Neuronal stem cell (in vitro differentiated cells): ENCODE measurements around the gene CASKIN2.
A peak's percentile ranks its signal among the peaks of the same experiment; 100 is the strongest.

Experiments
- DNase-seq: peaks from one replicate; pipeline ENCODE4 v3.0.0-alpha.2; 2013; ENCODE audit warnings: low spot score
- H2AFZ ChIP-seq: one replicate; pipeline ENCODE4 v1.6.1; 2013; ENCODE audit warnings: mild to moderate bottlenecking, low read length, inconsistent platforms
- H2AK5ac ChIP-seq: 2 replicates; pipeline ENCODE4 v1.6.1; 2013; ENCODE audit warnings: low read depth, mild to moderate bottlenecking, inconsistent platforms, low read length, moderate library complexity, mixed read lengths
- H2BK120ac ChIP-seq: 2 replicates; pipeline ENCODE4 v1.6.1; 2013; ENCODE audit warnings: low read depth, mild to moderate bottlenecking, inconsistent platforms, low read length, moderate library complexity, mixed read lengths
- H2BK12ac ChIP-seq: one replicate; pipeline ENCODE4 v1.6.1; 2013; ENCODE audit warnings: low read length, inconsistent platforms
- H2BK15ac ChIP-seq: 2 replicates; pipeline ENCODE4 v1.6.1; 2013; ENCODE audit warnings: mild to moderate bottlenecking, low read length, inconsistent platforms, mixed read lengths
- H2BK5ac ChIP-seq: one replicate; pipeline ENCODE4 v1.6.1; 2013; ENCODE audit warnings: inconsistent platforms, mild to moderate bottlenecking, low read length, moderate library complexity
- H3K14ac ChIP-seq: one replicate; pipeline ENCODE4 v1.6.1; 2013; ENCODE audit warnings: low read length, inconsistent platforms
- H3K18ac ChIP-seq: 2 replicates; pipeline ENCODE4 v1.6.1; 2013; ENCODE audit warnings: low read length, inconsistent platforms
- H3K23ac ChIP-seq: 2 replicates; pipeline ENCODE4 v1.6.1; 2013; ENCODE audit warnings: low read depth, mild to moderate bottlenecking, mixed read lengths, low read length, inconsistent platforms; ENCODE audit not compliant: poor library complexity
- H3K27ac ChIP-seq: replicated peaks from 3 replicates; pipeline ENCODE4 v1.5.1; 2013; ENCODE audit warnings: low read length, inconsistent platforms
- H3K27me3 ChIP-seq, 3 experiments: 2 replicates each; pipeline ENCODE4 v1.6.1; 2013; ENCODE audit warnings: low read length in 3 of 3, mild to moderate bottlenecking in 2 of 3, inconsistent platforms in 1 of 3, low read depth in 1 of 3, mixed read lengths in 1 of 3, moderate library complexity in 1 of 3; ENCODE audit not compliant: control insufficient read depth in 3 of 3, insufficient read depth in 3 of 3
- H3K36me3 ChIP-seq, 2 donors: replicated peaks in 1 of 2; 2 replicates each; pipeline ENCODE4 v1.6.1; 2013; ENCODE audit warnings: low read length in 2 of 2; ENCODE audit not compliant: control insufficient read depth in 2 of 2, insufficient read depth in 2 of 2
- H3K4ac ChIP-seq: 2 replicates; pipeline ENCODE4 v1.6.1; 2013; ENCODE audit warnings: inconsistent platforms, mild to moderate bottlenecking, low read length, moderate library complexity
- H3K4me1 ChIP-seq, 2 donors: 1 replicate in 1 of 2; 2 replicates in 1 of 2; pipeline ENCODE4 v1.6.1; 2013; ENCODE audit warnings: low read length in 2 of 2, low read depth in 1 of 2; ENCODE audit not compliant: control insufficient read depth in 2 of 2, insufficient read depth in 1 of 2
- H3K4me2 ChIP-seq: one replicate; pipeline ENCODE4 v1.6.1; 2013; ENCODE audit warnings: mild to moderate bottlenecking, low read length, inconsistent platforms; ENCODE audit not compliant: insufficient read depth, poor library complexity, severe bottlenecking
- H3K4me3 ChIP-seq, 2 donors: 2 replicates each; pipeline ENCODE4 v1.5.1; 2013; ENCODE audit warnings: low read length in 2 of 2, mild to moderate bottlenecking in 2 of 2, inconsistent platforms in 1 of 2, moderate library complexity in 1 of 2
- H3K79me1 ChIP-seq: one replicate; pipeline ENCODE4 v1.6.1; 2013; ENCODE audit warnings: low read depth, mild to moderate bottlenecking, inconsistent platforms, low read length, moderate library complexity
- H3K9ac ChIP-seq: one replicate; pipeline ENCODE4 v1.6.1; 2013; ENCODE audit warnings: mild to moderate bottlenecking, low read depth, low read length, inconsistent platforms; ENCODE audit not compliant: poor library complexity
- H3K9me3 ChIP-seq, 2 donors: replicated peaks in 1 of 2; 2 replicates each; pipeline versions ENCODE3 to v1.6.1; 2013; ENCODE audit warnings: low read length in 2 of 2, mild to moderate bottlenecking in 2 of 2, inconsistent platforms in 1 of 2, low read depth in 1 of 2, mixed read lengths in 1 of 2, moderate library complexity in 1 of 2; ENCODE audit not compliant: control insufficient read depth in 2 of 2, insufficient read depth in 1 of 2
- H4K8ac ChIP-seq: one replicate; pipeline ENCODE4 v1.6.1; 2013; ENCODE audit warnings: low read depth, mild to moderate bottlenecking, inconsistent platforms, low read length, moderate library complexity
- H4K91ac ChIP-seq: one replicate; pipeline ENCODE4 v1.6.1; 2013; ENCODE audit warnings: low read length, low read depth, mild to moderate bottlenecking, inconsistent platforms; ENCODE audit not compliant: poor library complexity
- WGBS, 2 donors: extraction: QIAGEN DNeasy Blood & Tissue Kit; methylation state at CpG; one replicate each; pipeline ENCODE4 v1.1.7; 2013; ENCODE audit warnings: missing lambda C conversion rate in 2 of 2, mixed read lengths in 1 of 2; ENCODE audit not compliant: insufficient read length in 2 of 2, insufficient replicate concordance in 1 of 2; ENCODE audit errors: extremely low coverage in 2 of 2; 5-methylcytosine and 5-hydroxymethylcytosine counted together

CASKIN2 gene

DNA sequence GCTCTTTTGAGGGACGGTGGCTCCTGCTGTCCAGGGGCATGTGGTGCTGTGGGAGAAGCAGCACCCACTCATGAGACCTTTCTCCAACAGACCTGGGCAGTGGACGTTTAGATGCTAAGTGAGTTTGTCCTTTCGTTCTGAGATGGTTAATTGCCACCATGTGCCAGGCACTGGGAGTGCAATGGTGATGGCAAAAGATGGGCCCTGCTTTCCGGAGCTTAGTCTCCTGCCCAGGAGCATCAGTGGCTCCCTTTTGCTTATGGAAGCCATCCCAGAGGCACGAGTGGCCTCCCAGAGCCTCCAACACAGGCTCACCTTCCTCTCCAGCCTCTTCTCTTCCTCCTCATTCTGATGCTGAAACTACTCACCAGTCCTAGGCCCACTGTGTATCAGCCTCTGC lies 28.4 kb downstream of the CASKIN2 start:
- no CpG with 5 or more reads among the region's 5 CpGs for WGBS, 2 donors
- no peaks in the 10 kb centered on the region for H3K79me1 ChIP-seq
- peaks cover 11 to 49% of the 10 kb centered on the region in 2 donors for H3K36me3 ChIP-seq
- H3K9ac ChIP-seq = peak overlapping the region; percentile 9
- no peak overlapping the region for H3K14ac ChIP-seq
- H3K4me1 ChIP-seq = peaks cover 0 to 1% of the 10 kb centered on the region in 2 donors
- no peak overlapping the region for H4K8ac ChIP-seq
- H2BK12ac ChIP-seq = no peak overlapping the region
- no peak overlapping the region for H3K27ac ChIP-seq
- H3K18ac ChIP-seq = no peak overlapping the region
- H4K91ac ChIP-seq = no peak overlapping the region
- peaks cover 0 to 1% of the 10 kb centered on the region in 2 donors for H3K9me3 ChIP-seq
- H3K4me3 ChIP-seq = no peak overlapping the region
- H2BK120ac ChIP-seq = no peak overlapping the region
- H2AK5ac ChIP-seq = peak overlapping the region; percentile 12
- H2BK15ac ChIP-seq = no peak overlapping the region
- no peak overlapping the region for H3K4ac ChIP-seq
- no peaks in the 10 kb centered on the region for H3K27me3 ChIP-seq
- H2BK5ac ChIP-seq = no peak overlapping the region
- no peak overlapping the region for H2AFZ ChIP-seq
- H3K4me2 ChIP-seq = no peak overlapping the region
- DNase-seq = no peak
- H3K23ac ChIP-seq = no peak overlapping the region

DNA sequence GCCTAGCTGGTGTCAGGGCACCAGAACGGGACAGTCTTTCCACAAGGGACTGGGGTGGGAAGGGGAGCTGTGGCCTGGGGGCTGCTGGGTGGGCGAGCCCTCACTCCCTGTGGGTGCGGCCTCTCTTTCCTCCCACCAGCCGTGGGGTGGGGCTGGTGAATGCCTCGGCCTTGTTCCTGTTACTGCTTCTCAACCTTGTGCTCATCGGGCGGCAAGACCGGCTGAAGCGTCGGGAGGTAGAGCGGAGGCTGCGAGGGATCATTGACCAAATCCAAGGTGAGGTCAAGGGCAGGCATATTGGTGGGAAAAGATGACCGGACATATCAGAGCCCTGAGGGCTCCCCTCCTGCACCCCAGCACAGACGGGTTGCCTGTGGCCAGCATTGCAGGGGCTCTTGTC lies 29.2 kb downstream of the CASKIN2 start:
- H3K4me1 ChIP-seq = peaks cover 0 to 7% of the 10 kb centered on the region in 2 donors
- no peaks in the 10 kb centered on the region for H3K27me3 ChIP-seq
- H3K9me3 ChIP-seq = peaks cover 0 to 1% of the 10 kb centered on the region in 2 donors
- no peak overlapping the region for H2BK5ac ChIP-seq
- H2AK5ac ChIP-seq = no peak overlapping the region
- no peak overlapping the region for H2BK12ac ChIP-seq
- H4K91ac ChIP-seq = no peak overlapping the region
- H3K18ac ChIP-seq = no peak overlapping the region
- no peak overlapping the region for H3K4me3 ChIP-seq
- WGBS, 2 donors = no CpG with 5 or more reads among the region's 14 CpGs
- H2AFZ ChIP-seq = no peak overlapping the region
- no peak for DNase-seq
- no peak overlapping the region for H3K9ac ChIP-seq
- no peak overlapping the region for H3K4me2 ChIP-seq
- H3K79me1 ChIP-seq = no peaks in the 10 kb centered on the region
- no peak overlapping the region for H3K23ac ChIP-seq
- no peak overlapping the region for H2BK15ac ChIP-seq
- H2BK120ac ChIP-seq = no peak overlapping the region
- no peak overlapping the region for H3K14ac ChIP-seq
- H3K27ac ChIP-seq = no peak overlapping the region
- no peak overlapping the region for H4K8ac ChIP-seq
- no peak overlapping the region for H3K4ac ChIP-seq
- peaks cover 7 to 41% of the 10 kb centered on the region in 2 donors for H3K36me3 ChIP-seq

DNA sequence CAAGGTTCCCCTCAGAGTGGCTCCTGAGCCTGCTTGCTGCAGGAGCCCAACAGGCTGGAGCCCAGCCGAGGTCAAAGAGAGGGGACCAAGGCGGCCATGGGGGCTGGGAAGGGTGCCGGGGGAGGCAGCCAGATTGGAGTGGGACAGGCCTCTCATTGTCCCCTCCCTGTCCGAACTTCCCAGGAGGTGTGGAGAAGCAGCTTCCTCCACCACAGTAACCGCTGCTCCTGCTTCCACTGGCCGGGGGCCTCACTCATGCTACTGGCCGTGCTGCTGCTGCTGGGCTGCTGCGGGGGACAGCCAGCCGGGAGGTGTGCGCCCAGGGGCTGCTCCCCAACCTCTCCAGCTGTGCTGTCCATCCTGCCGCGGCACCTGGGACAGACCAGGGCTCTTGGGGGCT lies 29.6 kb downstream of the CASKIN2 start:
- H2AK5ac ChIP-seq = no peak overlapping the region
- H3K9ac ChIP-seq = no peak overlapping the region
- peaks cover 3 to 11% of the 10 kb centered on the region in 2 donors for H3K4me1 ChIP-seq
- WGBS, 2 donors = no CpG with 5 or more reads among the region's 12 CpGs
- H3K4ac ChIP-seq = no peak overlapping the region
- no peaks in the 10 kb centered on the region for H3K79me1 ChIP-seq
- H2BK5ac ChIP-seq = peak overlapping the region; percentile 20
- H3K27me3 ChIP-seq = no peaks in the 10 kb centered on the region
- no peak overlapping the region for H2BK15ac ChIP-seq
- no peak overlapping the region for H2BK12ac ChIP-seq
- no peak overlapping the region for H3K14ac ChIP-seq
- H4K8ac ChIP-seq = no peak overlapping the region
- H3K4me3 ChIP-seq = no peak overlapping the region
- H3K27ac ChIP-seq = no peak overlapping the region
- H3K9me3 ChIP-seq = peaks cover 0 to 1% of the 10 kb centered on the region in 2 donors
- peaks cover 4 to 37% of the 10 kb centered on the region in 2 donors for H3K36me3 ChIP-seq
- no peak for DNase-seq
- peak overlapping the region; percentile 67 for H3K23ac ChIP-seq
- H3K18ac ChIP-seq = peak overlapping the region; percentile 67
- H2BK120ac ChIP-seq = no peak overlapping the region
- H4K91ac ChIP-seq = peak overlapping the region; percentile 40
- H3K4me2 ChIP-seq = no peak overlapping the region
- no peak overlapping the region for H2AFZ ChIP-seq

DNA sequence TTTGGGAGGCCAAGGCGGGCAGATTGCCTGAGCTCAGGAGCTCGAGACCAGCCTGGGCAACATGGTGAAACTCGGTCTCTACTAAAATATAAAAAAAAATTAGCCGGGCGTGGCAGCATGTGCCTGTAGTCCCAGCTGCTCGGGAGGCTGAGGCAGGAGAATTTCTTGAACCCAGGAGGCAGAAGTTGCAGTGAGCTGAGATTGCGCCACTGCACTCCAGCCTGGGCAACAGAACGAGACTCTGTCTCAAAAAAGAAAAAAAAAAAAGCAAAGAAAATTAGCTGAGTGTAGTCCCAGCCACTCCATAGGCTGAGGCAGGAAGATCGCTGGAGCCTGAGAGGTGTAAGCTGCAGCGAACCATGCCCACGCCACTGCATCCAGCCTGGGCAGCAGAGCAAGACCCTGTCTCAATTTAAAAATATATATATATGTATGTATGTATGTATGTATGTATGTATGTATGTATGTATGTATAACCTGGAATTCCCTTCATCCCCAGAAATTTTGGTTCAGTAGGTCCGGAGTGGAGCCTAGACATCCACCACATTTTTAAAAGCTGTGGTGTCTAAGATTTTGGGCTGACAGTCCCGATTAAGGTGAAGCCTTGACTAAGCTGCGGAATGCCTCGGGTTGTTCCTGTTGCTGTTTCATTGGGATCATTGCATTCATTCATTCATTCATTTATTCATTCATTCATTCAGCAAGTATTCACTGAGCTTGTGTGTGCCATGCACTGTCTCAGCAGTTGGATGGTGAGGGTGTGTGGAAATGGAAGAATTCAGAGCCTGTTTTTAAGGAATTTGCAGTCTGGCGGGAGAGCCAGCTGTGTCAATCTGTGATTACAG lies 33.0 kb downstream of the CASKIN2 start:
- Histone ChIP-seq H3K4me2 (no peak overlapping the region), H3K14ac (no peak overlapping the region), H3K9ac (no peak overlapping the region), H4K91ac (no peak overlapping the region), H3K27ac (no peak overlapping the region), H3K4ac (no peak overlapping the region), H3K79me1 (no peaks in the 10 kb centered on the region), H2AK5ac (no peak overlapping the region), H3K23ac (no peak overlapping the region), H3K9me3 (no peaks in the 10 kb centered on the region), H2BK15ac (no peak overlapping the region), H3K4me3 (no peak overlapping the region), H2AFZ (no peak overlapping the region), H2BK120ac (no peak overlapping the region), H3K36me3 (peaks cover 1 to 35% of the 10 kb centered on the region in 2 donors), H4K8ac (no peak overlapping the region), H3K4me1 (peaks cover 14 to 22% of the 10 kb centered on the region in 2 donors), H2BK5ac (no peak overlapping the region), H3K18ac (no peak overlapping the region), H2BK12ac (no peak overlapping the region), H3K27me3 (no peaks in the 10 kb centered on the region)
- no peak for DNase-seq
- no CpG with 5 or more reads among the region's 16 CpGs for WGBS, 2 donors
